GM18858 (cell line): ENCODE data around the gene ERC1.
A peak's percentile ranks its signal among the peaks of the same experiment; 100 is the strongest.
"Not testable (repeated sequence)": the region's sequence is repeated elsewhere in the genome, so short reads cannot be mapped to it uniquely, and the experiment has no call there.

Source experiments
- ATAC-seq: cut with Tn5 transposase; IDR thresholded peaks from one replicate; pipeline ENCODE4 v1.9.1; 2021; ENCODE audit not compliant: unreplicated experiment

ERC1 gene

DNA sequence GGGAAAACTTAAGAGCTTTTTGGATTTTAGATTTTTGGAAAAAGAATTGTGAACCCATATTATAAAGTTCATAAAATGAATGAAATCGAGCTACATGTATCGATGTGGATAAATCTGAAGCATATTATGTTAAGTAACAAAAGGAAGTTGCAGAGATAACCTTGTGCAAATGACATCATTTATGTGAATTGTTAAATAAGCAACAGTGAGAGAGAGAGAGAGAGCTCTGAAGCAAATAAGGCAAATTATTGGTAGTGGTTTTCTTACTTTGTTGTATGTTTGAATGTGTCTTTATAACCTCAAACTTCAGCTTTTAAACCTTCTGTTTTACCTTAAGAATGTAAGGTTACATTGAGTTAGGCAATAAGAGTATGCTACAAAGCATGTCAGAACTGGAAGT is 78.8 kb downstream of the ERC1 start:
- no peak for ATAC-seq

DNA sequence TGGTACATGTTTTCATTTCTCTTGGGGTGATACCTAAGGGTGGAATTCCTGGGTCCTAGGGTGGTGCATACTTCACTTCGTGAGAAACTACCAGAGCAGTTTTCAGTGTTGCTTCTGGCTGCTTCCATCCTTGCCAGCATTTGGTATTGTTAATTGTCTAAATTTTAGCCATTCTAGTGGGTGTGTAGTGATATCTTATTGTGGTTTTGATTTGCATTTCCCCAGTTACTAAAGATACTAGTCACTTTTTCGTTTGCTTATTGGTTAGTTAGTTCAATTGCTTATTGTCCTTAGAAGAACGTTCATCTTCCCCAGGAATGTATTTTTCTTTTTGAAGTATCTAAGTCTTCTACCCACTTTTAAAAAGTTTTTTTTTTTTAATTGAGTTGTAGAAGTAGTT is 80.2 kb downstream of the ERC1 start:
- no peak for ATAC-seq

DNA sequence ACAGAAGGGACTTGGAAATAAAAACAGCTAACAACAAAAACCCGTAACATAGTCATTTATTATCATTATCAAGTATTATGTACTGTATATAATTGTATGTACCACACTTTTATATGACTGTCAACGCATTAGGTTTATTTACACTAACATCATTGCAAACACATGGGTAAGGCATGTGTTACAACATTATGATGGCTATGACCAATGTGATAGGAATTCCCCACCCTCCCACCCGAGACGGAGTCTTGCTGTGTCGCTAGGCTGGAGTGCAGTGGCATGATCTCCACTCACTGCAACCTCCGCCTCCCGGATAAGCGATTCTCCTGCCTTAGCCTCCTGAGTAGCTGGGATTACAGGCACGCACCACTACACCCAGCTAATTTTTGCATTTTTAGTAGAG is 82.6 kb downstream of the ERC1 start:
- ATAC-seq: no peak

DNA sequence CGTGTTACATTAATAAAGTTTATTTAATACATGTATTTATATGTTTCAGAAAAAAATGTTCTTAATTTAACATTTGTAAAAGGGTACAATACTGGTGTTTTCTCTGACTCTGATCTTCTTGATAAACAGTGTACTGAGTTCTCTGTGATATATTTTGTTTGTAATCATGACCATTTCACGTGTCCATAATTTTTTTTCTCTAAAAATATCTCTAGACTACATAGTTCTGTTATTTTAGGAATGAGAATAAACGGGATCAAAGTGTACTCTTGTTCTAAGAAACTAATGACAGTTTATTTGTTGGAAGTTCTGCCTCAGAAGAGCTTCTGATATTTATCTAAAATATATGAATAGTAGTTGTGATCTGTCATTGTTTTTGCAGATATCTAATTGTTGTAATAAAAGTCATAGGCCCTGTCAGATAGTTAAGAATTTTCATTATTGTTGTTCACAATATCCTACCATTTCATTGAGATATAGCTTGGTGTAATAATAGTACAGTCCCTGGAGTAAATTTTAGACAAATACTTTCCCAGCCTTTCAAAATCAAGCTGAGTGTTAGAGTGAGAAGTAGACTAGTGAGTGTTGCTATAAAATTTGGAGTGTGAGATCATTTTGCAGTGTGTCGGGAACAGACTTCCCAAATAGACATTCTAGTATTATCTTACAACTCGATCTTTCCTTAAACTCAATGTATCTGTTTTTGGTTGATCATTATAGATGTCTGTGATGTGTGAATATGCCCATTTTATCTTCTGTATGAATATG is 86.2 kb downstream of the ERC1 start:
- ATAC-seq: no peak

DNA sequence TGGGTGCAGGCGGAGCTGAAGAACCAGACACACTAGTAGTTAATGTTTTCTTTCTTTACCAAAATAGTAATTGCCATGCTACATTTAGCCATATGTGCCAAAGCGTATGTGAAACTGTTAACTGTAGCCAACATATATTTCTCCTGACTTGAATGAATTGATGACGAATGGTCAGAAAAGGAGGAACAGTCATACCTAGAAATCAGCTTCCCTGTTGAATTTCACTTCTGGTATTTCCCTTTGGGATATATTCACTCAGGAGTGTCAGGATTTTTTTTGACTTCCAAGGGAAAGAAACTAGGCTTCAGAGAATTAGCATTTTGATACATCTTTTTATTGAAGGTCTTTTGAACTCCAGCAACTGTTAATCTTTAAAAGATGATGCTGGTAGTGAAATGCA is 87.0 kb downstream of the ERC1 start:
- ATAC-seq: no peak

DNA sequence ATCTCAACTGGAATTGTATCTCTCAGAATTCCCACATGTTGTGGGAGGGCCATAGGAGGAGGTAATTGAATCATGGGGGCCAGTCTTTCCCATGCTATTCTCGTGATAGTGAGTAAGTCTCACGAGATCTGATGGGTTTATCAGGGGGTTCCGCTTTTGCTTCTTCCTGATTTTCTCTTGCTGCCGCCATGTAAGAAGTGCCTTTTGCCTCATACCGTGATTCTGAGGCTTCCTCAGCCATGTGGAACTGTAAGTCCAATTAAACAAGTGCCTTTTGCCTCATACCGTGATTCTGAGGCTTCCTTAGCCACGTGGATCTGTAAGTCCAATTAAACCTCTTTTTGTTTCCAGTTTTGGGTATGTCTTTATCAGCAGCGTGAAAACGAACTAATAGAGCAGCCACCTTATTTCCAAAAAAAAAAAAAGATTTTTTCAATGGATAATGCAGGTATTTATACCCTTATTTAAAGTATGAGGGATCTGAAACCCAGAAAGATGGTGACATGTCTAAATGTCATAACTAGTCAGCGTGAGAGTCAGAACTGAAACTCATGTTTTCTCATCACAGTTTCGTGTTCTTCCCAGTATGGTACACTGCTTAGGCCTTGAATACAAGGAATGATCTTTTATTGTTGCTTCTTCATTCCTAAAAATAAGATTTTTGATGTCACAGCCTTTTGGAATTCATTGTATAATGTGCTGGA is 89.6 kb downstream of the ERC1 start:
- no peak for ATAC-seq

DNA sequence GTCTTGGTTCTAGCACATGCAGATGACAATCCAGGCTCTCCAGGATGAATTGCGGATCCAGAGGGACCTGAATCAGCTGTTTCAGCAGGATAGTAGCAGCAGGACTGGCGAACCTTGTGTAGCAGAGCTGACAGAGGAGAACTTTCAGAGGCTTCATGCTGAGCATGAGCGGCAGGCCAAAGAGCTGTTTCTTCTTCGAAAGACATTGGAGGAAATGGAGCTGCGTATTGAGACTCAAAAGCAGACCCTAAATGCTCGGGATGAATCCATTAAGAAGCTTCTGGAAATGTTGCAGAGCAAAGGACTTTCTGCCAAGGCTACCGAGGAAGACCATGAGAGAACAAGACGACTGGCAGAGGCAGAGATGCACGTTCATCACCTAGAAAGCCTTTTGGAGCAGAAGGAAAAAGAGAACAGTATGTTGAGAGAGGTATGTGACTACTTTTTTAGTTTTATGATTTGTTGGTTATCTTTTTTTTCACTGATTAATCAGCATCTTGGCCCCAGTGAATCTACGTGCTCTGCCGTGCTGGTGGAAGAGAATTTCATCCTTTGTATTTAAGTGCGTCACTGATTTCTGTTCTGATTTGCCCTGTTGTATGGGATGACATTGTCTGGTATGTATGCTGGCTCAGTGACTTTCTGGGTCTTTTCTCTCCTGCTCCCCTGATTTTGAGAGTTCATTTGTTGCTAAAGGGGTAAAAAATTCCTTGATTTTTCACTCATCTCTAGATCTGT is 92.3 kb downstream of the ERC1 start:
- ATAC-seq: no peak

DNA sequence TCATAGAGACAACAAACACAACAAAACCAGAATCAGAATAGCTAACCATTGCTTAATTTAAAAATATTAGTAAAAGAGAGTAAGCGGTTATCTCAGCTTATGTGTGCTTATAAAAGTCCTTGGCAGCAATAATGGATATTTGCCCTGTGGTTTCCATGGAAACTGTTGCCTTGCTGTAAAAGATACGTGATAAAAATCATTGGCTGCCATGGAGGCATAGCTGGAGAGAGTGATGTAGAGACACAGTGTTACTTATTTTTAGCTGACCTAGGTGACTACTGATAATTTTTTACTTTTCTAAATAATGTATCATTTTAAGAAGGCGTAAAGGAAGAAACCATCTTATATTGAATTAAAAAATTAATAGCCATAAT is 92.9 kb downstream of the ERC1 start:
- ATAC-seq: no peak

DNA sequence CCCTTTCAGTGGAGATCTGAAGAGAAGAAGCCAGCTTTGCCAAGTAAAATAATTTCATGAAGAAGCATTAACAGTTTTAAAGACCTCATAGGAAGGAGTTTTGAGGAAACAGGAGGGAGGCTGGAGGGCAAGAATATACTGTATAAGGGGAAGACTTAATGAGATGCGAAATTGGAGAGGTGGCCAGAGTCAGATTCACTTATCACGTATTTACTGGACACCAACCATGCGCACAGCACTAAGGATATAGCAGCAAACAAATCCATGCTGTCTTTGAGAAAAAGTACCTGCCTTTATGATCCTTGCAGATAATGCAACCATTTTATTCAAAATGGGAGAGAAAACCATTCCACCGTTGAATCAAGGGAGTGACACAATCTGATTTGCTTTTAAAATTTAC is 100.3 kb downstream of the ERC1 start:
- ATAC-seq: no peak

DNA sequence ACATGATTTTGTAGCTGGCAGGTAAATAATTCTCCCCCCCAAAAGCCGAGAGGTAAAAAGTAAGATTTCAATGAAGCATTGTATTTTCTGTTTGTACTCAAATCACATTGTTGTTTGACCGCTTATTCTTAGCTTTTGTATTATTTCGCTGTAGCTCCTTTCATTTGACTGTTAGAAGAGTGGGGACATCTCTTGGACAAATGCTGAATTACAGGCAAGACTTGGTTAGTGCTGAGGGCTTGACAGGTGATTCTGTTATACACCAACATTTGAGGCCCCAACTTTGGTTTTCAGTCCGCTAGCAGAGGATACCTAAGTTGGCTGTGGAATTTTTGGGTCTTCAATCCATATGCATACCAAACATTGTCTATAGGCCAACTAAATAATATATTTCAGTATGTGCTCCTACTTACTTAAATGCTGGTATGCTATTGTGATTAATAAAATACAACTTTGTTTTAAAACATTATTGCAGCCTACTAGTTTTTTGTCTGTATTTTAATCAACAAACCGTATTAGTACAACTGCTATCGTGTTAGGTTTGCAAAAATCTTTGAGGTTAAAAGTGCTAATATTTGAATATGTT is 102.2 kb downstream of the ERC1 start:
- ATAC-seq: no peak

DNA sequence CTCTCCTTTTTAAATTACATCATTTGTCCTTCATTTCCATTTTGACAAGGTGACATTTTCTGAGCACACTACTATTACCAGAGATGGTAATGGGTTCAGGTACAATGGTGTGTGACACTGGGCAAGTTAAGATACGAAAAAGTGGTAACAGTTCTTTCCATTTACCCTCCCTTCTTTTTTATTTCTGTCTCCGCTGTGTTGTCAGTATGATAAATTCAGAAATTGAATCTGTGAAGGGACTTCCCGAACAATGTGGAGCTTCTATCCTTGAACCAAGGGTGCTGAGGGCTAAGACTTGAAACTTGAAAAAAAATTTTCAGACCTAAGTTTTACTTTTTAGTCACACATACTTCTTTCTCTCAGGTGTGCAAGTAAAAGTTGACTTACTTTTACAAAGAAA is 103.7 kb downstream of the ERC1 start:
- no peak for ATAC-seq

DNA sequence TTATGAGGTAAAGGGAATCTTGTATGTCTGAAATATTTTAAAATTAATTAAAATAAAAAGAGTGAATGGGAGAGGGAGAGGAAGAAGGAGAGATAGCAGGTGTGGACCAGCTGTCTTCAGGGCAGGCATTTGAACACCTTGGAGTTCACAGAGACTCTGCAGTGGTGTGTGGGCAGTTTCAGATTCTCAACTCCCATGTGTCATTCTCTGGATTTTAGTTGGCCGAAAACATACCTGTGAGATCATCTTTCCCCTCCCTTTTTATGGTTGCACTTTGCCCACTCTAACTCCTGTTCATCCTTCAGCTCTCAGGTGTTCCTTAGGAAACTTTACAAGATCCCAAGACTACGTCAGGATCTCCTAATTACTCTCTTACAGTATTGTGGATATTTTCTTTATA is 108.1 kb downstream of the ERC1 start:
- no peak for ATAC-seq

DNA sequence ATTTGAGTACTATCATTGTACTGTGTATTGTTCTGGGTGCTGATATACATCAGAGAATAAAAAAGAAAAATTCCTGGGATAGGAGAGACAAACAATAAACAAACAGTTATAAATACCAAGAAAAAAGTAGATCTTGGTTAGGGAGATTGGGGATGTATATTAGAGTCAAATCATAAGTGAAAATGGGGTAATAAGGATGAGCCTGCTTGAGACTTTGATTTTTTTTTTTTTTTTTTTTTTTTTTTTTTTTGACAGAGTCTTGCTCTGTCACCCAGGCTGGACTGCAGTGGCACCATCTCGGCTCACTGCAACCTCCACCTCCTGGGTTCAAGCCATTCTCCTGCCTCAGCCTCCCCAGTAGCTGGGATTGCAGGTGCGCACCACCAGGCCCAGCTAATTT is 108.6 kb downstream of the ERC1 start:
- ATAC-seq: not testable (repeated sequence)

DNA sequence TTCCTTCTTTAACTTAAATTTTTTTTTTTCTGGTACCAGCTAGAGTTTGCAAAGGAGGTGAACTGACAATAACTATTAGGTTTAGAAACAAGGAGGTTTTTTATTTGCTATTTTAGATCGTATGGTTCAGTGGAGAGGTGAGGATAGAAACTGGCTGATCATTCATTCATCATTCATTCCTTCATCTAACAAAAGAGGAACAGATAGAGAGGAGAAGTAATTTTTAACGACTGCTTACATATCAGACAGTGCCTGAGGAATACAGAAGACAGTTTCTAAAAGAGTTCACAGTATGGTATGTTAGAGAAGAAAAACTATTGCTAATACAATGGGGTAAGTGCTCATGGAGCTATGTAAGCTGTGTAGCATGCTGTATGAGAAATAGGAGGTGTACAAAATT is 111.1 kb downstream of the ERC1 start:
- ATAC-seq: no peak

DNA sequence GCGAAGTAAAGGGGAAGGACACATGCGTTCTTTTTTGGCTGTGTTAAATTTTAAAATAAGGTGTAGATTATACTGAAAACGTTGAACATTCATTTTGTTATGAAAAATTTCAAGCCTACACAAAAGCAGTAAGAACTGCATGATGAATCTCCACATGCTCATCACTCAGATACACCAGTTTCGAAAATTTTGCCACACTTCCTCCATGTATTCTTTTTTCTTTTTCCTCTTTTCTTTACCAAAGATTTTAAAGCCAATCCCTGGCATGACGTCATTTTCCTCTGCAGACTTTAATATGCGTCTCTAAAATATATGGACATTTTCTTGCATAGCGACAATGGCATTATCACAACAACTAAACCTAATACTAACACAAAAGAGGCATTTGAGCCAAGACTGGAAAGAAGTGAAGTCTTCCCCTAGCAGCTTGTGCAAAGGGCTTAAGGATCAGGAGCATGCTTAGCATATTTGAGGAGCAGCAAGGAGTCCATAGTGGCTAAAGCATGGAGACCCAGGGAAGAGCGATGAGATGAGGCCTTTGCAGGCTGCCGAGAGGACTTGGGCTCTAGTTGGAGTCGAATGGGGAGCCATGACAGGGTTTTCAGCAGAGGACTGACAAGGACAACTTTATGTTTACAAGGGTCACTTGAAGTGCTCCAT is 111.9 kb downstream of the ERC1 start:
- no peak for ATAC-seq

DNA sequence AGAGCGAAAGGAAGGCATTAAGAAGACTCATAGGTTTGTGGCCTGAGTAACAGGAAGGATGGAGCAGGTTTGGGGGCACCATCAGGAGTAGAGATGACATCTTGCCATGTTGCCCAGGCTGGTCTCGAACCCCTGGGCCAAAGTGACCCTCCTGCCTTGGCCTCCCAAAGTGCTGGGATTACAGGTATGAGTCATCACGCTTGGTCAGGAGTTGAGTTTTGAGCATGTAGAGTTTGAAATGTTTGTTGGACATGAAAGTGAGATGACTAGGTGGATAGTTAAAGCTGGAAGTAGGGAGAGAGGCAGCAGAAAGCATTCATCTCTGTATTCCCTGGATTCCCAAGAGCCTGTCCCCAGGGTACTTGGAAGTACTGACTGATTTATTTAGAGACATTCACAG is 112.6 kb downstream of the ERC1 start:
- no peak for ATAC-seq

DNA sequence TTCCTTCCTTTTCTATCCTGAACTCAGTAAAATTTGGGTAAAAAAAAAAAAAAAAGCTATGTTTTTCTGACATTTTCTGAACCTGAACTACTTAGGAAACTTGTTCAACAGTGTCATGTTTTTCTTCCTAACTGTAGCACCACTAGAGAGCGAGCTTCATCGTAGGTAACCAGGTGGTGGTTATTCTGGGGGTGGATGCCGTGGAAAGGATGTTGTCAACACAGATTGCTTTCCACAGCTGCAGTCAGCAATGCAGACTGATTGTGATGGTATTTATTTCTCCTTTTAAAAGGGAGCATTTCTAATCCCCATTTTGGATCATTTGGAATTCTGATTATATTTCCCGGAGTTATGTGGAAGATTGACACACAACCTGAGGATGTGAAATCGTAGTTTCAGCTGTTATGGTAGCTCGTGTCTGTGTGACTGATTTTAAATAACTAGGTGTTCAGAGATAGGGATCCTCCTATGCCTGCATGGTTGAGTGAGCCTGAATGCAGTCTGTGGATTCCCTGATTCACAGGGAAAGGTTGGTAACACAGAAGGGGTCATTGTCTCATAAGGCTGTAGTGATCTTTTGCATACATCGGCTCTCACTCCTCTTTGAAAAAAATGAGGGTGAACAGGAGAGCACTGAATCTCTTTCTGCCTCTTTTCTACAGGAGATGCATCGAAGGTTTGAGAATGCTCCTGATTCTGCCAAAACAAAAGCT is 113.2 kb downstream of the ERC1 start:
- ATAC-seq: no peak

DNA sequence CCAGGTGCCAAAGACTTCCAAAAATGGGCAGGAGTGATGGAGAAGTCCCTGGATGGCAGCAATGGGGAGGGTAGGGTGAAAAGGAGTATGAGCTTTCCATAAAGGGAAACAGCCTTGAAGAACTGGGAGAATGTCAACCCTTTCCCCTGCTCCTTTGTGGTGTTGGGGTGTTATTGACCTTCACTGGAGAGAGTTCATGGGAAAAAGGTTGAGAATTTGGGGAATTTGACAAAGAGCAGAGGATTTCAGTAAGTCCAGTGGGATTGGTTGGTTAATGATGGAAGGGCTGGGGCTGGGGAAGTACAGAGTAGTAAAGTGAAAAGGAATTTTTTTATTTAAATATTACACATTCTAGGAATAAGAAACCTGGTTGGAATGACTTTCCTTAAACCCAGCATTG is 116.6 kb downstream of the ERC1 start:
- no peak for ATAC-seq

DNA sequence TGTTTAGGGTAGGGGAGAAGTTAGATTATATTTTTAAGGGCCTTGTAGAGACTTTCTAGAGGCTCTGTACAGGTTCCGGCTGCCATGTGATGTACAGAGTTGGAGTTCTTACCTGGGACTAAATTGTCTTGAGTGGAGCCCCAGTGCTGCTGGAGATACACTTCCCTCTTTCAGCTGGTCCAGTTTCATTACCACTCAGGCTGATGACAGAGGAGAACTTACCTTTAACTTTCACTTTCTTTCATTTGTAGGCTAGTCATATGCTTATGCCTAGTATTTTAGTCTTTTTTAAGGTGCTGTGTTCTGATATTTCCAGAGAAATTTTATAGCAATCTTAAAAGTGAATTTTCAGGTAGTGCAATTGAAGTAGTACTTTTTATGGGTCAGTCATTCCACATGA is 117.3 kb downstream of the ERC1 start:
- ATAC-seq: peak; percentile 93

DNA sequence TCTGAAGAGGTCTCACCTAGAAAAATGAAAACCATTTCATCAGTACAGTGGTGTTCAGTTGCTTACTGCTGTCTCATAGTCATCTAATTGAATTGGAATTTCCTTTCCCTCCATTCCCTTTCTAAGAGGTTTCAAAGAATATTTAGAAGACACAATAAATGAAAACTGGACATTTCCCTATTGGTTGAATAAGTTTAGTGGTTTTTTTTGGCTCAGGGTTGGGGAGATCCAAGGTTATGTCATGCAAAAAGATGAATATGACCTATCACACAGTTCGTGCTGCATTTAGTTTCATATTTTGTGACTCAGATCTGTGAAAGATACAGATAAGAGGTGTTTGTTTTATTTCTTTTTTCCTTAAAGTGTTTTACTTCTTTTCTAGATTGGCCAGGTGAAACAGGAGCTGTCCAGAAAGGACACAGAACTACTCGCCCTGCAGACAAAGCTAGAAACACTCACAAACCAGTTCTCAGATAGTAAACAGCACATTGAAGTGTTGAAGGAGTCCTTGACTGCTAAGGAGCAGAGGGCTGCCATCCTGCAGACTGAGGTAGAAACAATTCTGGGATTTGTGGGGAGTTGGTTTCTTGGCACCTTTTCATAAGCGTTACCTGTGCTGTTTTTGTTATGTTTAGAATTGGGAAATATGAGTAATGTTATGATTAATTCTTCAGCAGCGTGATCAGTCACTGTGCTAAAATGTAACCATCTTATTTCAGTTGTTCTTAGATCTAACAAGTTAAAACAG is 124.6 kb downstream of the ERC1 start:
- ATAC-seq: no peak
